Small intestine (tissue), 7 donors: Measurements from ENCODE around the gene ADAMTS8. TPM values are rescaled to one million over a fixed set of nuclear protein-coding genes. Genes with fewer than 3 reads are reported as not detected.
"Not testable (repeated sequence)": the region's sequence is repeated elsewhere in the genome, so short reads cannot be mapped to it uniquely, and the experiment has no call there.

ENCODE experiments used
- DNase-seq, 2 donors: peaks; one replicate each; pipeline versions ENCODE4 v3.0.0 to v3.0.0-alpha.2; 2013
- FAIRE-seq: peaks from 2 replicates; lab custom pipeline; 2012; peaks lifted over from hg19 to GRCh38; lab: Jason Lieb, UNC
- H3K27ac ChIP-seq, 3 donors: one replicate each; pipeline ENCODE4 v1.5.1; 2013; ENCODE audit warnings: low read length in 2 of 3, mild to moderate bottlenecking in 2 of 3, control low read depth in 1 of 3, inconsistent platforms in 1 of 3, low read depth in 1 of 3, moderate library complexity in 1 of 3
- H3K27me3 ChIP-seq, 3 donors: one replicate each; pipeline ENCODE4 v1.6.1; 2013; ENCODE audit warnings: low read length in 3 of 3, inconsistent platforms in 1 of 3; ENCODE audit not compliant: control insufficient read depth in 3 of 3, insufficient read depth in 3 of 3
- H3K36me3 ChIP-seq, 3 donors: one replicate each; pipeline ENCODE4 v1.6.1; 2013; ENCODE audit warnings: low read length in 3 of 3, inconsistent platforms in 1 of 3, low read depth in 1 of 3, mild to moderate bottlenecking in 1 of 3, moderate library complexity in 1 of 3; ENCODE audit not compliant: control insufficient read depth in 3 of 3, insufficient read depth in 2 of 3
- H3K4me1 ChIP-seq, 3 donors: one replicate each; pipeline ENCODE4 v1.6.1; 2013; ENCODE audit warnings: low read length in 2 of 3, inconsistent platforms in 1 of 3, low read depth in 1 of 3, mild to moderate bottlenecking in 1 of 3, moderate library complexity in 1 of 3; ENCODE audit not compliant: control insufficient read depth in 3 of 3, insufficient read depth in 2 of 3
- H3K4me3 ChIP-seq, 3 donors: one replicate each; pipeline ENCODE4 v1.5.1; 2013; ENCODE audit warnings: low read length in 3 of 3, control low read depth in 1 of 3, inconsistent platforms in 1 of 3, low read depth in 1 of 3, mild to moderate bottlenecking in 1 of 3, moderate library complexity in 1 of 3
- H3K9me3 ChIP-seq, 2 donors: one replicate each; pipeline ENCODE4 v1.6.1; 2013; ENCODE audit warnings: low read depth in 1 of 2, low read length in 1 of 2; ENCODE audit not compliant: control insufficient read depth in 2 of 2, insufficient read depth in 1 of 2
- whole genome bisulfite sequencing, 3 donors: extraction: QIAGEN DNeasy Blood & Tissue Kit; methylation state at CpG; one replicate each; pipeline ENCODE4 v1.1.7; 2013; 5-methylcytosine and 5-hydroxymethylcytosine counted together
- polyA plus RNA-seq, 4 donors: library from polyadenylated mRNA; stranded (reverse) in 3 of 4; unstranded in 1 of 4; fragments of 200-250 nt in 3 of 4; fragments of 120-200 nt in 1 of 4; gene quantifications; one replicate each; pipeline versions ENCODE4 v1.2.1 to v1.2.3, GENCODE V29; 2013
- donor health status: healthy with polysubstance abuse.
- donor health status: control.
- donor health status: control.
- donor health status: Bipolar disorder and iron deficiency.
- donor health status: healthy.

The ADAMTS8 gene
- polyA plus RNA-seq, 4 donors = 0.95 to 1.9 TPM; not detected in 2

- H3K36me3 ChIP-seq = no peaks in the 10 kb centered on the region
- H3K4me1 ChIP-seq = peaks cover 0 to 20% (median 2%) of the 10 kb centered on the region in 3 donors
- H3K9me3 ChIP-seq = no peaks in the 10 kb centered on the region
- DNase-seq (peak; percentile 70 to 90), FAIRE-seq (no peak)
- peak within 1 kb of the TSS in 2 of 3 donors; percentile 41 to 70 for H3K27ac ChIP-seq
- 0 to 2% (median 1%) methylated on average over 69 to 75 of the region's 75 CpGs for WGBS, 3 donors
- H3K27me3 ChIP-seq = peaks cover 0 to 14% (median 0%) of the 10 kb centered on the region in 3 donors
- peak within 1 kb of the TSS; percentile 34 to 59 (median 47) for H3K4me3 ChIP-seq
Measured at GRCh38 chr11:130448416-130449309, 20.3 kb upstream of the ADAMTS8 start, which contains the start of gene ADAMTS15. Gene ADAMTS15 (plus strand): TSS chr11:130448645. CDS start chr11:130448974, 329 bp downstream.

DNA sequence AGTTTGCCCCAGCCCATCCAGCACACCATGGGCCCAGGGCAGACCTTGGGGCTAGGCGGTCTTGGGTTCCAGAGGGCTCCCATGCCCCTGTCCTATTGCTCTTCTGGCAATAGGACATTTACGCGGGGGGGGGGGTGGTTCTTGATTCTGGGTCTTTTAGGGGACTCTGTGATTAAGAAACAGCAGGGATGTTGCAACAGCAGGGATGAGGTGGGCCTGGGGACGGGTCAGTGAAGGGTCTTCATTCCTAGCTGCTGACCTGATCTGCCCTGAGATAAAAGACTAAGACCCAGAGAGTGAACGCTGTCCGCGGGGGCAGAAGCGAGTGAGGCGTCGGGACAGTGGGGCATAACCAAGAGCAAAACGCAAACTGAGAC, 19.6 kb upstream of the ADAMTS8 start:
- Histone ChIP-seq H3K27ac (peak overlapping the region in 1 of 3 donors; percentile 19), H3K4me1 (peaks cover 0 to 18% (median 2%) of the 10 kb centered on the region in 3 donors), H3K36me3 (no peaks in the 10 kb centered on the region), H3K9me3 (no peaks in the 10 kb centered on the region), H3K4me3 (peak overlapping the region in 2 of 3 donors; percentile 47 to 59), H3K27me3 (peaks cover 0 to 14% (median 0%) of the 10 kb centered on the region in 3 donors)
- FAIRE-seq = no peak
- DNase-seq = no peak
- WGBS, 3 donors = 8 to 13% (median 10%) methylated on average over 11 of the region's 11 CpGs

DNA sequence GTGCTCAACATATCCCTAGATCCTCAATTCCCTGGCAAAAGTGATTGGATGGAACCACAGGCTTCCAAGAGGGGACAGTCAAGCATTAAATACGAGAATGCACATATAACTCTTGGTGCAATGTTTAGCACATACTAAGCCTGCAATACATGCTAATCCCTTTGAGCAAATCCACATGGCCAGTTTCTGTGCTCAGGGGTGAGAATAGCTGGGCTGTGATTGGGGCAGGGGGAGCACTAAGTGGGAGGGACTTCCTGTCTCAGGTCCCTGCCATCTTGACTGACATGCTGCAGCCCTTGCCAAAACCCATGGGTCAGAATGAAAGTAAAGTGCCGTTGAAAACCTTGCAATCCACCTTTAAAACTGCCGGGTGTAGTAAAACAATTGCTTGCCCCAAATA, 17.4 kb upstream of the ADAMTS8 start:
- Histone ChIP-seq H3K4me3 (no peak overlapping the region), H3K36me3 (no peaks in the 10 kb centered on the region), H3K9me3 (peaks cover 0 to 4% of the 10 kb centered on the region in 2 donors), H3K4me1 (peaks cover 0 to 8% (median 2%) of the 10 kb centered on the region in 3 donors), H3K27ac (no peak overlapping the region), H3K27me3 (peaks cover 0 to 14% (median 0%) of the 10 kb centered on the region in 3 donors)
- DNase-seq (no peak), FAIRE-seq (no peak)
- WGBS, 3 donors = 51 to 75% (median 60%) methylated on average over 3 of the region's 3 CpGs

GRCh38 chr11:130442737-130443136, 14.3 kb upstream of the ADAMTS8 start:
- Histone ChIP-seq H3K27me3 (peaks cover 0 to 1% (median 0%) of the 10 kb centered on the region in 3 donors), H3K4me1 (no peaks in the 10 kb centered on the region), H3K9me3 (peaks cover 0 to 4% of the 10 kb centered on the region in 2 donors), H3K36me3 (no peaks in the 10 kb centered on the region), H3K4me3 (no peak overlapping the region), H3K27ac (no peak overlapping the region)
- WGBS, 3 donors = 67 to 95% (median 82%) methylated on average over 4 of the region's 4 CpGs
- FAIRE-seq (no peak), DNase-seq (no peak)

DNA sequence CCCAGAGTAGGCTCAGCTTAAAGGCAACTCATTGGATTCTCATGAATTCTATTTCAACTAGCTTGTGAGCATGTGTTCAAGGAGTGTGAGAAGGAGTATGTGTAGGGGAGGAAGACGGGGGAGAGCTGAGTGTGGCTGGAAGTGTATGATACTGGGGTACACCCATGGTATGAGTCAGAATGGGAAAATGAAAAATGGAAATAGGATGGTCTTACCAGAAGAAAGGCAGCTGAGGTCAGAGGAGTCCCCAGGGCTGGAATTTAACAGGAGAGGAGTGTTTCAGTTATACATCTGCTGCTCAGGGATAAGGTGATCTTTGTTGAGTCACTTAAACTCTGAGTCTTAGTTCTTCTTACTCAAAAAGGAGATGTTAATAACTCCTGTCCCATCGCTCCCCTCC, 13.3 kb upstream of the ADAMTS8 start:
- DNase-seq (no peak), FAIRE-seq (no peak)
- peaks cover 0 to 4% of the 10 kb centered on the region in 2 donors for H3K9me3 ChIP-seq
- peaks cover 0 to 2% (median 0%) of the 10 kb centered on the region in 3 donors for H3K27me3 ChIP-seq
- H3K27ac ChIP-seq = no peak overlapping the region
- 60 to 92% (median 92%) methylated on average over 2 of the region's 2 CpGs for WGBS, 3 donors
- no peaks in the 10 kb centered on the region for H3K4me1 ChIP-seq
- H3K4me3 ChIP-seq = no peak overlapping the region
- H3K36me3 ChIP-seq = no peaks in the 10 kb centered on the region

- WGBS, 3 donors = 83 to 96% (median 92%) methylated on average over 6 of the region's 6 CpGs
- FAIRE-seq = no peak
- H3K27ac ChIP-seq = no peak overlapping the region
- no peaks in the 10 kb centered on the region for H3K36me3 ChIP-seq
- H3K9me3 ChIP-seq = peaks cover 0 to 4% of the 10 kb centered on the region in 2 donors
- H3K4me3 ChIP-seq = no peak overlapping the region
- H3K4me1 ChIP-seq = peaks cover 0 to 7% (median 0%) of the 10 kb centered on the region in 3 donors
- DNase-seq = no peak
- H3K27me3 ChIP-seq = peaks cover 0 to 2% (median 0%) of the 10 kb centered on the region in 3 donors
Measured at GRCh38 chr11:130439876-130440275, 11.5 kb upstream of the ADAMTS8 start.

- Histone ChIP-seq H3K27me3 (peaks cover 0 to 2% (median 0%) of the 10 kb centered on the region in 3 donors), H3K36me3 (no peaks in the 10 kb centered on the region), H3K9me3 (peaks cover 0 to 4% of the 10 kb centered on the region in 2 donors), H3K27ac (no peak overlapping the region), H3K4me1 (peaks cover 0 to 7% (median 0%) of the 10 kb centered on the region in 3 donors), H3K4me3 (no peak overlapping the region)
- 74 to 90% (median 79%) methylated on average over 4 of the region's 4 CpGs for WGBS, 3 donors
- FAIRE-seq (no peak), DNase-seq (no peak)
Measured at GRCh38 chr11:130439160-130439519, 10.7 kb upstream of the ADAMTS8 start.

DNA sequence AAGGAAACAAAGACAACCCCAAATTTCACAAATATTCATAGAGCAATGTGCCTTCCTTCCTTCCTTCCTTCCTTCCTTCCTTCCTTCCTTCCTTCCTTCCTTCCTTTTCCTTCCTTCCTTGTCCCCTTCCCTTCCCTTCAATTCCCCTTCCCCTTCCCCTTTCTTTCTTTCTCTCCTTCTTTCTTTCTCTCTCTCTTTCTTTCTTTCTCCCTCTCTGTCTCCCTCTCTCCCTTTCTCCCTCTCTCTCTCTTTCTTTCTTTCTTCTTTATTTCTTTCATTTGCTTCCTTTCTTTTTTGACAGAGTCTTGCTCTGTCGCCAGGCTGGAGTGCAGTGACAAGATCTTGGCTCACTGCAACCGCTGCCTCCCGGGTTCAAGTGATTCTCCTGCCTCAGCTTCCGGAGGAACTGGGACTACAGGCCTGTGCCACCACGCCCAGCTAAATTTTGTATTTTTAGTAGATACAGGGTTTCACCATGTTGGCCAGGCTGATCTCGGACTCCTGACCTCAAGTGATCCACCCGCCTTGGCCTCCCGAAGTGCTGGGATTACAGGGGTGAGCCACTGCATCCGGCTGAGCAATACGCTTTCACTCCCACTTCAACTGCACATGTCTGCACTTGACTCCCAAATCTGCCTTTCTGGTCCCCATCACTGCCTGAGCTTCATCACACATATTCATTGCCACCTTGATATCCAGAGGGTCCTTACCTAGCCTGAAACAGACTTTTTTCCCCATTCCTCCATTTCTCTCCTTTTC, 10.2 kb upstream of the ADAMTS8 start:
- FAIRE-seq, DNase-seq, H3K36me3 ChIP-seq, H3K4me3 ChIP-seq, H3K27me3 ChIP-seq, H3K27ac ChIP-seq, H3K9me3 ChIP-seq, H3K4me1 ChIP-seq: not testable (repeated sequence)
- WGBS, 3 donors = 88 to 96% (median 93%) methylated on average over 10 of the region's 10 CpGs
